ENCODE results near the gene YEATS2.

DNA sequence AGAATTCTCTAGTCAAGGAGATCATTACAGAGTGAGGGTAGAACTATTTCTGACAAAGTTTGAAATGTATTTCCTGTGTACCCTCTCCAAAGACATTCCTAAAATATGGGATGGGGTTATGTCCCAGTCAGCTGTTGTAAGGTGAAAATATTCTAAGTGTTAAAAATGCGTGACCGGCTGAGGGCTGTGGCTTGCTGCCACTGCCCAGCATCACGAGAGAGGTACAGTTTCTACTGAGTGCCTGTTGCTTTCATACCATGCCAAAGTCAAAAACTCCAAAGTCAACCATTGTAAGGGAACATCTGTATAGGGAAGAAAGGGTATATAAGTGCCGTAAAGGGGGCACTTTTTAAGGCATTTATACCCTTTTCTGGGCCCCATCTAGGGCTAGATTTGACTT is 96.9 kb downstream of the YEATS2 start:
- TF ChIP-seq, protein P1, sequence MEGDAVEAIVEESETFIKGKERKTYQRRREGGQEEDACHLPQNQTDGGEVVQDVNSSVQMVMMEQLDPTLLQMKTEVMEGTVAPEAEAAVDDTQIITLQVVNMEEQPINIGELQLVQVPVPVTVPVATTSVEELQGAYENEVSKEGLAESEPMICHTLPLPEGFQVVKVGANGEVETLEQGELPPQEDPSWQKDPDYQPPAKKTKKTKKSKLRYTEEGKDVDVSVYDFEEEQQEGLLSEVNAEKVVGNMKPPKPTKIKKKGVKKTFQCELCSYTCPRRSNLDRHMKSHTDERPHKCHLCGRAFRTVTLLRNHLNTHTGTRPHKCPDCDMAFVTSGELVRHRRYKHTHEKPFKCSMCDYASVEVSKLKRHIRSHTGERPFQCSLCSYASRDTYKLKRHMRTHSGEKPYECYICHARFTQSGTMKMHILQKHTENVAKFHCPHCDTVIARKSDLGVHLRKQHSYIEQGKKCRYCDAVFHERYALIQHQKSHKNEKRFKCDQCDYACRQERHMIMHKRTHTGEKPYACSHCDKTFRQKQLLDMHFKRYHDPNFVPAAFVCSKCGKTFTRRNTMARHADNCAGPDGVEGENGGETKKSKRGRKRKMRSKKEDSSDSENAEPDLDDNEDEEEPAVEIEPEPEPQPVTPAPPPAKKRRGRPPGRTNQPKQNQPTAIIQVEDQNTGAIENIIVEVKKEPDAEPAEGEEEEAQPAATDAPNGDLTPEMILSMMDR (IDR thresholded peaks at IDR 0.05): no peak
- no peak for TF ChIP-seq ZFX (IDR thresholded peaks at IDR 0.05; ENCODE audit: borderline replicate concordance)

All from 22Rv1 (cell line).